A673 (cell line): ENCODE measurements around the gene C19orf47.

Experiments
- CTCF ChIP-seq: fragments of 300-800, 200-600 bp; sonication (generic); conservative IDR thresholded peaks from 2 replicates; pipeline ENCODE4 v1.5.1; 2017; ENCODE audit warnings: low read depth, mild to moderate bottlenecking, antibody characterized with exemption, low read length, moderate library complexity, mixed read lengths
- EZH2 ChIP-seq: fragments of 200-600 bp; sonication (generic); IDR thresholded peaks from 2 replicates; pipeline ENCODE4 v1.6.1; 2017; ENCODE audit warnings: borderline replicate concordance, low read depth, mild to moderate bottlenecking, mixed read lengths, antibody characterized with exemption, low read length; ENCODE audit not compliant: poor library complexity, severe bottlenecking

DNA sequence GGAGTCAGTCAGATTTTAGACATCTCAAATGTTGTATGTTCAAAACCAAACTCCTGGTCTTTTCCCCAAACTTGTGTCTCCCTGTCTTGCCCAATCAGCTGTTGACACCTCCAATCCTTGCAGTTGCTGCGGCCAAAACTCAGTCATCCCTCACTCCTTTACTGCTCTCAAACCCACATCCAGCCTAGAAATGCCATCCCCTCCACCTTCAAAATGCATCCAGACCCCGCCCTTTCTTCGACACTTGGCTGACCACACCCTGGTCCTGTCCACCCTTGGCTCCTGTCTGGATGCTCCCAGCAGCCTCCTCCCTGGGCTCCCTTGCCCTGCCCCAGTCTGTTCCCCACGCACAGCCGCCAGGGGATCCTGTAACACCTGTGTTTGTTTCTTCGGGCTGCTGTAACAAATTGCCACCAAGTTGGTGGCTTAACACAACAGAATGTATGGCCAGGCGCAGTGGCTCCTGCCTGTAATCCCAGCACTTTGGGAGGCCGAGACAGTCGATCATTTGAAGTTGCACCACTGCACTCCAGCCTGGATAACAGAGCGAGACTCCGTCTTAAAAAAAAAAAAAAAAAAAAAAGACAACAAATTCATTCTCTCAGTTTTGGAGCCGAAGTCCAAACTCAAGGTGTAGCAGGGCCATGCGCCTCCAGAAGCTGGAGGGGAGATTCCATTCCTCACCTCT is 12.0 kb upstream of the C19orf47 start:
- no peak for TF ChIP-seq CTCF
- no peak for TF ChIP-seq EZH2
